GM21619 (cell line): Measurements from ENCODE around the gene RUNX1.

Source experiments
- ATAC-seq: cut with Tn5 transposase; IDR thresholded peaks from one replicate; pipeline ENCODE4 v1.9.1; 2021; ENCODE audit not compliant: unreplicated experiment

The RUNX1 gene

DNA sequence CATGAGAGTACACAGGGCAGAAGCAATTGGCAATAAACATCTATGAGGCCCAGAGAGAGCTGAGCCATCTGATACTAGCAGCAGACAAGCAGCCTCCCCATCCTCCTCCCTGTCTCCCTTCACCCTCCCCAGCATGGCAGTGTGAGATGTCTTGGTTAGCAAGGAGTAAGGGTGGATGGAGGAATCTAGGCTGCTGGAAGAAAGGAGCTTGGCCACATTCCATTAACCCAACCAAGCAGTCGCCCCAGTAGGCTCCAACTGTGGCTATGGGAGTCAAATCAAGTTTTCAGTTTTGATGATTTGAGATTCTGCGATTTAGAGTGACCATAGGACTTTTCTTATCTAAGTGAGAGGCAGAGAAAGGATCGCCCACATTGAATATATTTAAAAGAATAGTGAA, 12.9 kb upstream of the RUNX1 start:
- ATAC-seq = no peak

DNA sequence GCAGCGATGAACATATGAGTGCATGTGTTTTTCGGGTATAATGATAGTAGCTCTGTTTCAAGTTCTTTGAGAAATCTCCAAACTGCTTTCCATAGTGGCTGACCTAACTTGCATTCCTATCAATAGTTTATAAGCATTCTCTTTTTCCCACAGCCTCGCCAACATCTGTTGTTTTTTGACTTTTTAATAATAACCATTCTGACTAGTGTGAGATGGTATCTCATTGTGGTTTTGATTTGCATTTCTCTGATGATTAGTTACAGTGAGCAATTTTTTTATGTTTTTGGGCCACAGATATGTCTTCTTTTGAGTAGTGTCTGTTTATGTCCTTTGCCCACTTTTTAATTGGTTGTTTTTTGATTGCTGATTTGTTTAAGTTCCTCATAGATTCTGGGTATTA, 10.6 kb upstream of the RUNX1 start:
- ATAC-seq = no peak

DNA sequence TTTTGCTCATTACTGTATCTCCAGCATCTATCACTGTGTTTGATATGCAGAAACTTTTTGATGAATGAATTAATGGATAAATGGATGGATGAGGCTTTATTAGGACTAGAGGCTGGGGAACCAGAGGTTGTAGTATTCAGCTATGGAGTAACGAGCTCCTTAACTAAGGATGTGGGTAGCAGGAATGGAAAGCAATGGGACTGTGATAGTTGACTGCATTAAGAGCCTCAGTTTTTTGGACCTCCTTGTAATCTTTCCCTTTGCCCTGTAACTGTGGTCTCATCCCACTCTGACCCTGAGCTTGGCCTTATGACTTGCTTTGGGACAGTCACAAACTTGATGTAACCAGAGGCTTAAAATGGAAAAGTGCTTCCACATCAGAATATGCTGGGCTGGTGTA, 9.0 kb upstream of the RUNX1 start:
- no peak for ATAC-seq

DNA sequence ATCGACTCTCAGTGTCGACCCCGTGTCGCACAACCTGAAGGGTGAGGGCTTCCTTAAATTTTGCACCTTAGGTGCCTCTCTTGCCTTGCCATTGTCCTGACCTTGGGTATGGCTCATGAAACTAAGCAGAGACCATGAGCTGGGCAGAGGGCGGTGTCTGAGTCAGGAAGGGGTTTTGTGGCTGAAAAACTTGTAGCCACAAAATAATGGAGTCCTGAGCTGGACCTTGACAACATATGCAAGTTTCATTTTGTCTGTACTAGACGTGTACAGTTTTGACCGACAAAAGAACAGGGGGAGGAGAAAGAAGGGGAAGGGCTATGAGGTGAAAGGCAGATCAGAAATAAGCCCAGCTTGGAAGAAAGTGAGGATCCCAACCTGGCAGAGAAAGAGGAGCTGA, 8.3 kb upstream of the RUNX1 start:
- peak; percentile 82 for ATAC-seq

DNA sequence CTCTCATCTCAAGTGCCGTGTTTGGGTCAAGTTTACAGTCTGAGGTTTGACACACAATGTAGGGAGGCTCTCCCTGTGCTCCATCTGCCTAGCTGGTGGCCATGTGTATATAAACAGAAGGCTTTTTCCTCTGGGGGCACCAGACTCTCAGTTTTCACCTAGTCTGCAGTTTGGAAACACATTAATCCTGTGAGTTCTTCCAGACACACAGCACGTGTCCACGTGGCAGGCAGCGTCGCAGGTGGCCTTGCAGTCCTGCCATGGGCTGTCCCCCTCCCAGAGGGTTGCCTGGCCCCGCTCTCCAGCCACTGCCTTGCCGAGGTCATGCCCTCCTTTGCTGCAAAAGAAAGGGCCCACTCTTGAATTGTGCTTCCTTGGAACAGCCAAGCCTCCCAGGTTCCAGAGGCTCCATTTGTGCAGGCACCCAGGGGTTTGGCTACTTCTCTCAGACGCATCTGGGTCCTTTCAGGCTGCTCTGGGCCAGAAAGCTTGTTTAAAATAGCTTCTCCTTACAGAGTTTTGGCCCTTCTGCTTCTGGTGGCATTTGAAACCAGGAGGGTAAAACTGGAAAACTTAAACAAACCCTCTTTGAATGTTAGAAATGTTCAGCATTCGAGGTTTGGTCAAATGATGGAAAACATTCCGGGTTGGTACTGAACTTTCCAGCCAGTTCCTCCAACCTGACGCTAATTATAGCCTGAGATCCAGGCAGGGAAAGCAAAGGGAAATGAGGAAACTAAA, 4.4 kb upstream of the RUNX1 start:
- ATAC-seq = no peak

DNA sequence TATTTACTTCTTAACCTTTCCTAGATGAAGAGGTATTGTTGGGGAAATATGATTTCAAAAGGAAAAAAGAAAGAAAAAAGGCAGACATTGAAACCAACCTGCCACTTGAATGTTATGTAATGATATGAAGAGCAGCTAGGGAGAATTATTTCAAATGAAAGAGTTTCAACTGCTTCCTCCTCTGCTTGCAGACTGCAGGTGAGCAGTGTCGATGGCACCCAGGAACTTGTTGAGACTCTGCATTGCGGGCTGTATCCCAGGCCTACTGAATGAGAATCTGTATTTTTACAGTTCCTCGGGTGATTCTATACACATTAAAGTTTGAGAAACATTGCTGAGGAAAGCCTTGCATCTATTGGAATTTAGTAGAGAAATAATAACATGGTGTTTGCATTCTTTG, 3.7 kb upstream of the RUNX1 start:
- ATAC-seq = no peak

DNA sequence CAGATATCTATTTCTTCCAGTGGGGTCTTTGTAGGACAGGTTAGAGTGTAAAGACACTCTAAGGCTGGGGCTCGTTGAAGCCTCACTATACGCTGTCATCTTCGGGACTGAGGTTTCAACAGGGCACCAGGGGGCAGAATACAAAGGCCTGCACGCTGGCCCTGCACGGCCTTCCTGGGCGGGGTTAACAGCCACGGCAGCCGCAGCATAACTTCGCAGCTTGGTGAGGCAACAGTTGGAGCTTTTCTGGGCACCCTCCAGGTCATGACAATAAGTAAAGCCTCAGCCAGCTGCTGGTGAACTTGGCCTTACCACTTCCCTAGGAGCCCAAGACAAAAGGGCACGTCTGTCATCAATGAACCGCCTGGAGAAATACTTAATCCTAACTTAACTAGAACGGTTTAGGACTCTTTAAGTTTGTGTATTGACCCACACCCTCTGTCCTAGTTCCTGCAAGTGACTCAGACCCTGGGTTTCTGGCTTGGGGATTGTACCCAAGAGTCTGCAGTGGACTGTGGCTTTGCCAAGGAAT, 2.3 kb upstream of the RUNX1 start:
- no peak for ATAC-seq

DNA sequence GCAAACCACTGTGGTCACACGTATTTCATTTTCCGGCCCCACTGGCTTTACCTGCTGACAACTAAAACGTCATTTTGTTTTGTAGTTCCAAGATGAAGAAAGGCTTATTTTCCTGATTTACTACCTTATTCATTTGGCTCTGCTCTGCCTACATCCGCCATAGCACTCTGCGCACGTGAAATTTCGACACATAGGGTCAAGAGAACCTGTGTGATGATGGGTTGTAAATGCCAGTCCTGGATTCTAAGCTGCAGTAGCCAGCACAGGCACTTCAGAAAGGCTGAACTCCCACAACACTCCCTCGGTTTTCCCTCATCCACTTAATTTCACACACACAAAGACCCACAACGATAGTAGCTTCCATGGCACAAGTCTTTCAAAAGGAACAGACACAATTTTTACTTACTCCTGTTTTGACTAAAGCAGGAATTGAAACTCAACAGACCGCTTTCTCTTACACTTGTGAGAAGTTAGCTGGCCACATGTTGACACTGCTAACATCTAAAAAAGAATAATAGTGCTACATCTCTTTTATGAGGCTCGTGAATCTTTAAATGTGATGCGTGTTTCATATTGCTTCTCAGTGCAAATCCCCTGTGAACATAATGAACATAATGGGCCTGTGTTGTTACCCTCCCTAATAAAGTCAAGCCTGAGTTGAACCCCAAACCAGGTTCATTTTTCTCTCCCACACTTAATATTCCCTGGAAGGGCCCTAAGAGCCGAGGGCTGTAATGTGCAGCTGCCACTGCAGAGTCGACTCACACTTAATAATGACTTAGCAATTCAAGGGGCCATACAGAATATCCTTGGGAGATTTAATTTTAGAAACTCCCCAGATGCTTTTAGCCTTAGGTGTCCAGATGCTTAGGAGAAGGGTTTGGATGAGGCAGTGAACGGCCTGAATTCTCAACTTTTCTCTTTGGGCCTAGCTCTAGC, 1.5 kb upstream of the RUNX1 start:
- no peak for ATAC-seq

DNA sequence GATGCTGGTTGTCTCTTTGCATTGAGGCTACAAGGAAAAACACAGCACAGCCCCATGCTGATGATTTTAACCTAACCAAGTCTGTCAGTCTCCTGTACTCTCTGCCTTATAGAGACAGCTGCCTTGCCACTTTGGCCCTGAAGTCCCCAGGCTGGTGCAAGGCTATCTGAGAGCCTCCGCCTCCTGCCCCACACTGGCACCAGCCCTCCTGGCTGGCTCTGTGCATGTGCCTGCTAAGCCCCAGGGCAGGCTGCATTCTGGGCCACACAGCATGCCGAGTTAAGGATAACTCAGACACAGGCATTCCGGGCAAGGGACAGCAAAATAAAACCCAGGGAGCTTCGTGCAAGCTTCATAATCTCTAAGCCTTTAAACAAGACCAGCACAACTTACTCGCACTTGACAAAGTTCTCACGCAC, 910 bp downstream of the RUNX1 start:
- ATAC-seq = no peak

DNA sequence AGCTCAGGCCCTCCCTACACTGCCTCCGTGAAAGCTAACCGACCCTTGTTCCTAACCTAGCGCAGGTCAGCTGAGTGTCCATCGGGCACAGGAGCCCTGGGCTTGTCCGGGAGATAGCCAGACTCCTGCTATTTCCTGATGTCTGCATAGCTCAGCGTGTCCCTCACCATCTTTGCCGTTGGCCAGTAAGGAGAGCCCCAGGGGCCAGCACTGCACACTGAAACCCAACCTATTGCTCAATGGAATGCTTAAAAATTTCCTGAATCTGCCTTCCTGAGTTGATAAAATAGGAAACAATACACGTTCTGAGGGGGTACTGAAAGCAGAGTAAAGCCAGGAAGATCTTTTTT, 2.2 kb downstream of the RUNX1 start:
- no peak for ATAC-seq

DNA sequence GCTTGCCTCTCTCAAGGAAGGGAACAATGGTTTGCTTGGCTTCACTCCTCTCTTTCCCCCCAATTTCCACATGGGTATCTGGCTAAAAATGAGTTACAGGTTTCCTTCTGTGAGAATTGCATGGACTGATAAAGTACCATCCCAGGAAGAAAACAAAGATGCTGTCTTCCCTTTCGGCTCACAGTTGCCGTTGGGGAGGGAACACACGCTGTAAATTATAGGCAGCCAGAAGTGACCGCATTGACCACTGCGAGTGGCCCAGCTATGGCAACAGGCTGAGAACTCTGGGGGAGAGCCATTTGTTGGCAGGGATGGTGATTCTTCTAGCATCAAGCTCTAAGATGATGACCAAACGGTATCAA, 2.9 kb downstream of the RUNX1 start:
- no peak for ATAC-seq

DNA sequence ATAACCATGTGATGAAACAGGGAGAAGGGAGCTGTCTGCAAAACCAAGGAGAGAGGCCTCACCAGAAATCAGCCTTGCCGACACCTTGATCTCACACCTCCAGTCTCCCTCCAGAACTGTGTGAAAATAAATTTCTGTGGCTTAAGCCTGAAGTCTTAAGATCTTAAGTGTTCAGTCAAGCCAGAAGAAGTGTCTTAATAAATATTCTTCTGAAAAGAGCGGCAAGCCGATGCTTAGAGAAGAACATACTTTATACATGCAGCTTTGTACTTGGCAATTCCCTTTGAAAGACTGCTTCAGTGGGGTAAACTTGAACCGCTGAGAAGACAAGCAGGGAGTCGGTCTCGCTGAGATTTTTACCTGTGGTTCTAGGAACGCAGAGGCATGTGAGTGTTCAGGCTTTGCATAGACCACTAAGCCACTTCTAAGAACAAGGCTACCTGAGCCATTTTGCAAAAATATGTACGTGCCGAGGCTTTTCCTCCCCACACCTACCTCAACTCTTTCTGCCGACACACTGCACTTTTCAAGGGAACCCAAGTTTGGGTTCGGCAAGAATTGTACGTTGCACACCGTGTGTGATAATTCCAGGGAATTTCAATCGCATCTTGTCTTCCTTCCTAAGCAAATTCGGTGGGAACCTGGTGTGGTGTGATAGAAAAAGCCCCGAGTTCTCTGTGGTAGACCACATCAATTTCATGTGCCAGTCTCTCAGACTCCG, 3.4 kb downstream of the RUNX1 start:
- ATAC-seq = no peak

DNA sequence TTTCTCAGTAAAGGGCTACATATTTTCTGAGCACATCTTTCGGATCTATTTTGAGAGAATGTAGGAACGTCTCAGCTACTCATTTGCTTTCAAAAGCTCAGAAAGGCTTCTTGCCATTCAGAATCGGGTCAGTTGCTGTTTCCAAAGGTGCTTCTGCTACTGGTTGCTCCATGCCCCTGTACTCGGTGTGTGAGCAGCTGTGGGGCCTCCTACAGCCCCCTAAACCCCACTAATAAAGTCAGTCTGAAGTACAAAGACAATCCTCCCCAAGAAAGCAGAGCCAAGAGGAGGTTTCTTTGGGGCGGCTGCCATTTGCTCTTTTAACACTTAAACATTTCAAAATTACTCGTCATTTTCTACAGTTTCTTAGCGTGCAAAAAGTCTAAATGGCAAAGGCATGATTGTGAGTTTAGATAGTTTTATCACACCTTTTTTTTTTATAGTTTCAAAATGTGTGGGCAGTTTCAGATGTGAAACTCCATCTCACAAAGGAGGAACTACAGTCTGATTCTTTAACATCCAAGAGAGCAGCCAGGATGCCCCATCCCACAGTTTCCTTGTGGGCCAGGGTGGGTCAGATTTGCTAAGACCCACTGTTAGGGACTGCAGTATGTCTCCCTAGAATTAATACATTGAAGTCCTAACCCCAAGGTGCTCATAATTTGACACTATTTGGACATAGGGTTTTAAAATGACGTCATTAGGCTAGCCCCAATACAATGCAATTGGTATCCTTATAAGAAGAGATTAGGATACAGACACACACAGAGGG, 4.1 kb downstream of the RUNX1 start:
- no peak for ATAC-seq

DNA sequence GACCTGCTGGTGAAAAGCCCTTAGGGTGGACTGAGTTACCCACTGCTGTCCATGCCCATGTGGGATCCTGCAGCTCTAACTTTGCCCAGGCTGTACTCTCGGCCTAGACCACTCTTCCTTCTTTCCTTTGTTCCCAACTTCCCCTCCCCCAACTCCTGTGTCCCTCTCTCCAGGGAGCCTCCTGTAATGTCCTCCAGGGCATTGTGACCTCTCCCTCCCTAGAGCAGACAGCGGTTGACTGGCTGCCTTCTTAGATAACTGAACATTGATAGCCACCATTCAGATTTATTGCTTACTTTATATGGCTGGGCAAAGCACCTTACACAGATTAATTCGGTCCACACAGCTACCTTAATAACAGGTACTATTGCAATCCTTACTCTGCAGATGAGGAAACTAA, 5.0 kb downstream of the RUNX1 start:
- ATAC-seq = no peak

DNA sequence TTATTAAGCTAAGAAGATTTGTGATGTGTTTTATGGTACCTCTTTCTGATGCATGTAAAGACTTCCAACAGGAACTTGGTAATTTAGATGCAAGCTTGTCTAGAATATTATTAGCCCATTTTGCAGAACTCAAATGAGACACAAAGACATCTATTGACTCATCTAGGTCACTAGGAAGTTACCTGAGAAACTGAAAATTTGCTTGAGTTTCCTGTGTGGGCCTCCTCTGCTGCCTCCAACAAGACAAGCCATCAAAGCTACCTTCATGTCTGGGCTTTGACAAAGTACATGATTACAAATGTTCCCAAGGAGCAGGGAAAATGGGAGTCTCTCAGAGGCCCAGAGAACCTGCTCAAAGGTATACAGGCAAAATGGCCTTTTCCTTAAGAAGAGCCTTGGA, 5.6 kb downstream of the RUNX1 start:
- no peak for ATAC-seq

DNA sequence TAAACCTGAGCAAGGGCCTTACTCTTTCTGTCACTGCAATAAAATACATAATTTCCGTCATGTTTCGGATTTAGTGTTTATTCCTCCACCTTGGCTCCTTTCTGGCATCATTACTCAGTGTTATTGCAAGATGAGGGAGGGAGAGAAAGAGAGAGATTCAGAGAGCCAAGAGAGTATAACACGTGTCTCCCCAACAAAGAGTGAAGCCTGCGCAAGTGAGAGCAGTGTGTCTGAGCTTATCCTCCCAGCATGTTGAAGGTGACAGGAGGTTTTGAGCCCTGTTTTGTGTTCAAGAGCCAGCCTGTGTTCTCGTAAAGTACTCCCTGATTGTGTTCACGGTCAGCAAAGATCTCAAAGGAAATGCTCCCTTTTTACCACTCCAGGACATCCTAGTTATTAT, 6.3 kb downstream of the RUNX1 start:
- ATAC-seq = no peak

DNA sequence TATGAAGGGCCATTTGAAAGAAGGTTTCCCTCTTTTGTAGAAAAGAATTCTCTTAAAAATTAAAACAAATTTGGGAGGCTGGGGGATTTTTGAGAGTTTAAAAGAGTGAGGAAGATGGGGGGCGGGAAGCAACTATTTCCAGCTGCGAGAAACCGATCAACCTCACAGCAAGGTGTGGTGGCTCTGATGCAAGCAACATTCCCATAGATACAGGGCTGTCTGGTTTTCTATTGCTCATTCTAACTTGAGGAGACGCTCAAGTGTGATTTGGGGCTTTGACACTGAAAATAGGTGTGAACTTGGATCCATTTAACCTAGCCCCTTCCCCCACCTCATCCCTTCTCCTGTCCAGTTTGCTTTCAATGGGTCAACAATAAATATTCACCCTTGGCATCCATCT, 7.2 kb downstream of the RUNX1 start:
- no peak for ATAC-seq

DNA sequence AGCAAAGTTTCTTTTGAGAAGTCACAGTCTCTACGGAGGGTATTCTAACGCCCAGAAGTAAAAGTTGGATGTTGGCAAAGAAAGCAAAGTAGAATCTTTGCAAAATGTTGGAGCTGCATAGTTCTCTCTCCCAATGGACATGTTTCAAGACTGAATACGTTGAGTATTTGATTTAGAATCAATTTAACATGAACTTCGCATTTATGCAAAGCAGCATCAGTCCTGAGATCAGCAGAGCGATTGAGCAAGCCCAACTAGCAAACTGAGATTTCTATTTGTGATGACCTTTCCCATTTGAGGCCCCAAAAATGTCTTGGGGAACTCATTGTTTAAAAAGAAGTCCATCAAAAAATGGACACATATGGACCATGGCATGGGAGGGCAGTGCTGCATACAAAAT, 8.0 kb downstream of the RUNX1 start:
- no peak for ATAC-seq

DNA sequence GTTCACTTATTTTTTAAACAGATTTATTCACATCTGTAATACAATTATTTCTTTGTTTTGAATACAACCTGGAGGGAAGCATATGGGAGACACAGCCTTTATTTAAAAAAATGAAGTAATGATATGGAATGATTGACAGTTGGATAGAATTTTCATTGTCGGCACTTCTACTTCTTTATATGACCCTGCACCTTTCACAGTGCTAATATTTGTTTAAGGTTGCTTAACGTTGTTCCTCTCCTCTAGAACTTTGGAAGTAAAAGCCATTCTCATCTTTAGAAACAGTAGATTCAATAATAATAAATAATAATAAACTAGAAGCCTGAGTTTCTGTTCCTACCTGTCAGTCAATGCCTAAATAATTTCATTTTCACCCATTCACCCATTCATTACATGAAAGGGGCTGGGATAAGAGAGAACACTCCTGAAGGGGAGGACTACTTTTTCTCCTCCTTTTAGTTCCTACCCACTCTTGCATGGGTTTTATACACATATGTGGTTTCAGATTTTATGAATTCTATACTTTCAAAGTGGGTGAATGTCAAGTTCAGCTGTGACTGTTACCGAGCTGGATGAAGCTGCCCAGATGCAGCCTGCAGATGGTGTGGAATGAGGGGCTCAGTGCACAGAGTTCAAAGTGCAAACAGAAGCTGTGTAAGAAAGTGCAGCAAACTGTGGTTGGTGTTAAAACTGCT, 9.4 kb downstream of the RUNX1 start:
- ATAC-seq = no peak

DNA sequence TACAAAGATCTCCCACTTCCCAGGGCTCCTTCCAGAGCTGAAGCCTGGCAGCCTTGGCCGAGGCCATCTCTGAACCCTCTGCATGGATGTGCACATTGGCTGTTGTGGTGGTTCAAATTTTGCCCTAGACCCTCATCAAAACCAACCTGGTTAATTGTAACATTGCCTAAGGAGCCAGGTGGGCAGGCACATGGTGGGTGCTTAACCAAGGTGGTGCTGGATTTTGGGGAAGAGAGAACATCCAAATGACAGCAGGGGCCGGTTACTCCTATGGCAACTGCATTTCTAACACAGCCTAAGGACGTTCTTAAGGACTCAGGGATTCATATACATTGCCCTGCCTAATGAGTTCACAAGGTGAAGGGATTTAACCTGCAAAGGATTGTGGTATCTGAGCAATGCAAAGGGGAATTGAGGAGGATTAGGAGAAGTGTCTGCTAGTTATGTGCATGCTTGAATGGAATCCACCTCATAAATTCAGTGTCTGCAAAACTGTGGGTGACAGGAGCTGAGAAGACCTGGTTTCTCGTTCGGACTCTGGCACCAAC, 10.3 kb downstream of the RUNX1 start:
- no peak for ATAC-seq
